GM18505 (cell line): ENCODE measurements around the gene ARHGAP23.

Experiments
- ATAC-seq: cut with Tn5 transposase; IDR thresholded peaks from one replicate; pipeline ENCODE4 v1.9.1; 2021; ENCODE audit not compliant: unreplicated experiment
- POLR2A ChIP-seq: IDR thresholded peaks from 4 replicates; pipeline ENCODE4 v1.6.1; 2011; ENCODE audit warnings: borderline replicate concordance; ENCODE audit not compliant: insufficient read depth, insufficient read length; ENCODE audit errors: extremely low read depth

The ARHGAP23 gene

DNA sequence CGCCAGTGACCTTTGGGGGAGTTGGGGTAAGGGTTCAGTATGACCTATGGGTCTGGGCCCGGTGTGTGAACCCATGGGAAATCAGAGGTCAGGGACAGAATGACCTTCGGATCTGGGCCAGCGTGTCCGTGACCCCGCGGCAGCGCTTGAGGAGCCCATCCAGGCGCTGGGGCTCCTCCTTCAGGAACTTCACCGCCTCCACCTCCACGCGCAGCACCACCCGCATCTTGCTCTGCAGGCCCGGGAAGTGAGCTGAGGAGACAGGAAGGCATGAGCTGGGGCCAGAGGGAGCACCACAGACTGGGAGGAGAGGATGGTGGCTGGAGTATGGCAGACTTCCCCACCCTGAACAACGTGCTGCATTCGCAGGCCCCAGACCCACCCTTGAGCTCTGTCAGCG, 124.1 kb downstream of the ARHGAP23 start:
- no peak for TF ChIP-seq POLR2A
- no peak for ATAC-seq

DNA sequence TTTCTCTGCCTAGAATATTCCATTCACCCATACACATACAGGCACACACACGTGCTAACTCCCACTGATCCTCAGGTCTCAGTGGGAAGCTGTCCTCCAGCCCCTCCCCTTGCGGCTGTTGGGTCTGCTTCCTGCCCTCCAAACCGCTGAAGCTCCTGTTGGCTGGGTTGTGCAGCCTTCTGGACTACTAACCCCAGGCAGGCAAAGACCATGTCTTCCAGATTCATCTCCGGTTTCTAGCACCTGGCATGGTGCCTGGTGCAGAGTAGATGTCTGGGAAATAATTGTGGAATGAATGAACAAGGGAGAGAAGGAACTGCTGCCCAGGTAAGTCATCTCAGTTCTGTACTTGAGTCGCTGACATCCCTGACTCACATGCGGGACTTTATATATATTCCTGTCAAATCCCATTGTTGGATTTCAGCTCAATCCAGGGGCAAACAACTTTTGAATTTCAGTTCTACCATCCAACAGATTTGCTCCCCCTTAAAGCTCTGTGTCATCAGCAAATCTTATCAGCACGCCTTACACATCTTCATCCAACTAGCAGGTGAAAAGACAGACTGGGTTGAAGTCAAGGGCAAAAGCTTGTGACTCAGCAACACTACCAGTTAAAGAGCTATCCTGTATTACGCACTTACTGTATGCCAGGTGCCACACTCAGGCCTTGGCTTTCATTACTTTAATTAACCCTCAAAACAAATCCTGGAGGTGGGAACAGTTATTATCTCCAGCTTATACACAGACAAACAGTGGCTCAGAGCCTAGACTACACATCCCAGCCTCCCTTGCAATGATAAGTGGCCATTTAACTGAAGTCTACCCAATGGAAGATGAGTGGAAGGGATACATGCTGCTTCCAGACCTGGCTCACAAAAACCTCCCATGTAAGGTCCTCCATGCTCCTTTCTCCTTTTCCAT, 126.4 kb downstream of the ARHGAP23 start:
- ATAC-seq, result no peak

GRCh38 chr17:38556239-38556638, 128.0 kb downstream of the ARHGAP23 start:
- TF ChIP-seq POLR2A, result no peak
- no peak for ATAC-seq

More for the DNA sequence above, 126.4 kb downstream of the ARHGAP23 start:
- TF ChIP-seq POLR2A, result no peak

DNA sequence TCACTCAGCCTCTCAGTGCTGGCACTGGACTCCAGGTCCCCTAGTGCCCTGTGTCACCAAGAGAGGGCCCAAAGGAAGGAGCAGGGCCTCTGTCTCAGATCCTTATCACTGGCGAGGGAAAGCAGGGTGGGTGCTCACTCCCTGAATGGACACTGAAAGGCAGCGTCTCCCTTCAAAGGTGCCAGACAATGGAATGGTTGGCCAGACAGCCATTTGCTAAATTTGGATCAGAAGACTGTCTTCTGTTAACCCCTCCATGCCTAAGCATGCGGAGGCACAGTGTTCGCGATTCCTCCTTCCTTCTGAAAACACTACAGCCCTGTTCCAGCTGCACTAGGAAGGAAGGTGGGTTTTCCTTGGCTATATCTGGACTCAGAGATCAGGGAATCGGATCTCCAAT, 129.1 kb downstream of the ARHGAP23 start:
- no peak for TF ChIP-seq POLR2A
- ATAC-seq, result no peak

DNA sequence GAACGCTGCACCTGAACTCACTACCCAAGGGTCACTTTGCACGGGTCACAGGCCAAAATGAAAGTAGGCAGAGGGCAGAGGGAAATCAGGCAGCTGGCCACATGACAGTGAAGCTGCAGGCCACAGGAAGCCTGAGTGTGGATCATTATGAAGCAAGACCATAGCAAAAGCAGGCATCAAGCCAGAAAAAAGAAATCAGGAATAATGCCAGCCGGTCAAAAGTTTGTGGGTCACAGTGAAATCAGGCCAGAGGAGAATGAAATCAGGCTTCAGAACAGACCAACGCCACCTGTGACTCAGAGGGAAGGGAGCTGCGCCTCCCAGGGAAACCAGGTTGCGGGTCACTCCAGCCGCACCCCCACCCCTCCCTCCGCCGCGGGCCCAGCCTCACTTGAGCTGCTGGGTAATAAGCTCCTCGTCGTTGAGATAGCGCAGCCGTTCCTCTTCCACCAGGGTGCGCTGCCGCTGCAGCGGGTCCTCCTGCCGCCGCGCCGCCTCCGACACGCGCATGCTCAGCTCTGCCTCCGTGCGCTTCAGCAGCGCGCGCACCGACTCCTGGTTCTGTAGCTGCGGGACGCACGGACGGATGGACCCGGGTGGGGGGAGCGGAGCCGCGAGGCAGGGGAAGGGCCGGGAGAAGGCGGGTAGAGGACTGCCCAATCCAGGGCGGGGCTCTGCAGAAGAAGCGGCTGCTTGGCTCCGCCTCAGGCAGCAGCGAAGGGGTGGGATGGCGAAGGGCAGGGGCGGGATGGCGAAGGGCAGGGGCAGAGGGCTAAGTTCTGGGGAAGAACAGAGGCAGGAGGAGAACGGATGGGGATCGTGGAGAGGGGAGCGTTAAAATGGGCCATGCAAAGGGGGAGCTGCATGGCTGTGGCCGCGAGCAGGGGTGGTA, 129.8 kb downstream of the ARHGAP23 start:
- peak; percentile 63 for ATAC-seq
- no peak for TF ChIP-seq POLR2A

- ATAC-seq, result no peak
- no peak for TF ChIP-seq POLR2A
These were observed 130.4 kb downstream of the ARHGAP23 start for GRCh38 chr17:38558728-38559050.

DNA sequence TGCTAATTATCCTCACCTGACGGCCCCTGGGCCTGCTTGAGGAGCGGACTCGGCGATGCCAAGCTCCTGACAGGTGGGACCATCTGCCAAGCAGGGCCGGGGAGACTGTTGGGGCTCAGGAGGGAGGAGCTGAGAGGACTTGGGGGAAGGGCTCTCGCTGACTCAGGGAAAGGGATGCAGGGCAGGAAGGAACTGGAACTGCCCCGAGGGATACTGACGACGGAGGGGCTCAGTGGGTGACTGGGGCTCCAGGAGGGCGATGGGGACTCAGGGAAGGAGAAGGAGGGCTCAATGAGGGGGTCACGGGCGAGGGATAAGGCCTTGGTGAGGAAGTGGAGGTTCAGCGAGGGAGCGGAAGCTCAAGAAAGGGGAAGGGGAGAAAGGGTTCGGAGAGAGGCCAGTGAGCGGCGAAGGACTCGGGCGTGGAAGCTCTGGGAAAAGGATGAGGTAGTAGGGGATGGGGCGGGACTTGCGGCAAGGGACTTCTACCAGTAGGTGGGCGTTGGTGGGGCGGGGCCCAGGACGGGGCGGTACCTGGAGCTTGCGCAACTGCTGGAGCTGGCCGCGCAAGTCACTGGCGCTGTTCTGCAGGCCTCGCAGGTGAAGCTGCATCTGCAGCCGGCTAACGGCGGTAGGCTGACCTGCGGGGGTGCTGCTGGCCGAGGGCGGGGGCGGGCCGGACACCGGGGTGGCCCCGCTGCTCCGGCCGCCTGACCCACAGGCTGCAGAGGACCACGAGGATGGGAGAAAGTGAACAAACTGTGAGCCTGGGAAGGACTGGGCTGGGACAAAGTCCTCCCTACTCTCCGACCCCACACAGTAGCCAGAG, 131.0 kb downstream of the ARHGAP23 start:
- ATAC-seq, result peak; percentile 57
- no peak for TF ChIP-seq POLR2A

DNA sequence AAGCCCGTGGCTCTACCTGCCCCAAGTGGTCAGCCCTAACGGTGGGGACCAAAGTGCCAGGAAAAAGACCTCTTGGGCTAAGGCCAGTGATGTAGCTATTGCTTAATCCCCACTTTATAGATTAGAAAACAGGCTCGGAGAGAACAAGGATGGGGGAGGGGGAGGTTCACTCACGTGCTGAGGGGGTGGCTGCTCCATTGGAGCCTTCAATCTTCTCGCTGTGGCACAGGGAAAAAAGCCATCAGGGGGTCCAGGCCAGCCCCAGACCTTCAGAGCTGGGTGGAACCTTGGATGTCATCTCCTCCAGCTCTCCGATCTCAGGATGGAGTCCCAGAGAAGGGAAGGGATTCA, 131.6 kb downstream of the ARHGAP23 start:
- no peak for ATAC-seq
- TF ChIP-seq POLR2A, result no peak

GRCh38 chr17:38560503-38561318, 132.4 kb downstream of the ARHGAP23 start:
- no peak for ATAC-seq
- no peak for TF ChIP-seq POLR2A

- ATAC-seq, result no peak
- no peak for TF ChIP-seq POLR2A
These were observed 133.4 kb downstream of the ARHGAP23 start for GRCh38 chr17:38561416-38562214.
